Activated CD8-positive, alpha-beta memory T cell treated with anti-CD3 and anti-CD28 coated beads for 1 hour (primary cell): Measurements from ENCODE around the gene TRABD2B.

ENCODE experiments used
- DNase-seq, 2 donors: peaks; one replicate each; pipeline ENCODE4 v3.0.0-alpha.2; 2020; ENCODE audit warnings: low read depth in 1 of 2; ENCODE audit errors: extremely low read depth in 1 of 2

TRABD2B gene

DNA sequence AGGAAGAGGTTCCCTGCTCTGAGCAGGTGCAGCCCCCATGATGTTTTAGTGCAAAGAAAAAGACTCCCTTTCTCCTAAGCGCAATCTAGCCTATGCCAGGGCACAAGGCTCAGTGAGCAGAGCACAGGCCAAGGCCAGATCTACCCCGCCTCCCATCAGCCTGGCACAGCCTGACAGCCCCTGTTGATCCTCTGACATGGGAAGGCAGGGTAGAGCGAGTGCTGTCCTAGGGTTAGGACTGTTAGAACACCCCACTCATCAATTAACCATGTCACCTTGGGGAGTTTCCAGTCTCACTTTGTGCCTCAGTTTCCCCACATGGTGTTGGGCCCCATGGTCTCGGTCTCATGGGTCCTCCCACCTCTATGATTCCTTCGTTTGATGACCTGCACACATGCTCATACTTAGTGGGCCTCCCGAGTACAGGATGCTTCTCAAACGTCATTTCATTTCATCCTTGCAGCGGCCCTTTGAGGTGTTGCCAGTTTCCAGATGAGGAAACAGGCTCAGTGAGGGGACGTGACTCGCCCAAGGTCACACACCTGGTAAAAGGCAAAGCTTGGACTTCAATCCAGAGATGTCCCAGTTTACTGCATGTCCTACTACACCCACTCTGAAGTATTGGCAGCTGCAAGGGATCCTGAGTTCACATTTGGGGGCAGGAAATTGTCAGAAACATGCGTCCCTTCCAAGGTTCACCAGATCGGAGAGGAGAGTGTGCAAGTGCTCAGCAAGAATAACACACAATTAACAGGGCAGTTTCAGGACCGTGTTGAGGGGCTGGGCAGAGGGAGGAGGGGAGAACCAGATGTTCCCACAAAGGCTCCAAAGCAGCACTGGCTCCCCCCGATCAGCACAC, 213.3 kb downstream of the TRABD2B start:
- no peak for DNase-seq

DNA sequence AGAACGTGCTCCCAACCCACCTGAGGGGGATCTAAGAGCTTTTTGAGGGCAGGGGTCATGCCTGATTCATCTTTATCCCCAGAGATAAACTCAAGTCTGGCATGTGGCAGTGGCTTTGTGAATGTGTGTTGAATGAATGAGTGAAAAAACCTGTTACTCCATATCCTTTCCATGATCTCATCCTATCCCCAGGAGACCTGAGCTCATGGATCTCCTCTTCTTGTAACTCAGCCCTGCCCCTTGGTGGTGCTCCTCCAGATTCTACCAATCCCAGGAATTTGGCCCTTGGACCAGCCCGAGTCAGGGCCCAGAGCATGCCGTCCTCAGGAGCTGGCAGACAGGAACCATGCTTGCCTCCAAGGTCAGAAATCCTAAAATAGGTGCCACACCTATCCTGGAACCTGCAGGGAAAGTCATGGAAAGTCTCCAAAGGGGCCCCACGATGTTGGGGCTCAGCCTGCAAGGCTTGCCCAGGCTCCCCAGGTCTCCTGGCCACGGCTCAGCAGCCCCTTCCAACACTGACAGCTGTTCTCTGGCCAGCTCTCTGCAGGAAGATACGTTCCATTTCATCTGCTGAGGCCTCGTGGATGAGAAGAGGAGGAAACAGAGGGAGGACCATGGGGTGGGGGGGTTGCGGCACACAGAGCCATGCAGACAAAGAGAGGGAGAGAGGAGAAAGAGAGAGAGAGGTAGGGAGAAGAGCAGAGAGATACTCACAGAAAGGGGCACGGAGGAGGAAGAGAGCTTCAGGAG, 214.6 kb downstream of the TRABD2B start:
- DNase-seq: no peak

DNA sequence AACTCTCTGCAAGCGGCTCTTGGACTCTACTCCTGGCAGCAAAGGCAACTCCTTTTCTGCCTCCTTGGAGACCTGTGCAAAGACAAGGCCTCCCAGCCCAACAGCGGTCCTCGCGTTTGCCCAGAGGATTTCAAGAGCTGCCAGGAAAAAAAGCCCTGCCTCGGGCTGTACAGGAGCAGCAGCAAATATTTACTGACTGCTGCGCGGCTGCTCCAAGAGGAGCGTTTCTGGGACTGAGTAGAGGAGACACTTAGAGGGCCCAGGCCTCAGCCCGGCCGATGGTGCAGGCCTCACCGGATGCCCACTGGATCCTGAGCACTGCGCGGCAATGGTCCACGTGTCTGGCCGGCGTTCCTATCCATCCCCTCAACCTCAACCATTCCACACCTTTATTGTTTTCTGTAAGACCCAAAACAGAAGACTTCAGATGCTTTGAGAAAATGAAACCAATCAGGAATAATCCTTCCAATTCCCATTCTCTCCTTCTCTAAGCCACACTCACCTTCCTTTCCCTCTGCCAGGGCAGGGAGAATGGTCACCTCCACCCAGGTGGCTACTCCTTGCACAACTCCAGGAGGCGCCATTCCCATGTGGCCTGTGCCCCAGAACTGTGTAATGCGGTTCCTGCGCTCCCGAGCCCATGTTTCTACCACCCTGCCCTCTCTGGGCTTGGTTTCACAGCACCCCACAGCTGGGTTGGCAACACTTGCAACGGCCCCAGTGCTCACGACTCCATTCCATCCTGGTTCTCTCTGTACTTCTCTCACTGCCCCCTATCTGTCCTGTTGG, 215.8 kb downstream of the TRABD2B start:
- DNase-seq: no peak

DNA sequence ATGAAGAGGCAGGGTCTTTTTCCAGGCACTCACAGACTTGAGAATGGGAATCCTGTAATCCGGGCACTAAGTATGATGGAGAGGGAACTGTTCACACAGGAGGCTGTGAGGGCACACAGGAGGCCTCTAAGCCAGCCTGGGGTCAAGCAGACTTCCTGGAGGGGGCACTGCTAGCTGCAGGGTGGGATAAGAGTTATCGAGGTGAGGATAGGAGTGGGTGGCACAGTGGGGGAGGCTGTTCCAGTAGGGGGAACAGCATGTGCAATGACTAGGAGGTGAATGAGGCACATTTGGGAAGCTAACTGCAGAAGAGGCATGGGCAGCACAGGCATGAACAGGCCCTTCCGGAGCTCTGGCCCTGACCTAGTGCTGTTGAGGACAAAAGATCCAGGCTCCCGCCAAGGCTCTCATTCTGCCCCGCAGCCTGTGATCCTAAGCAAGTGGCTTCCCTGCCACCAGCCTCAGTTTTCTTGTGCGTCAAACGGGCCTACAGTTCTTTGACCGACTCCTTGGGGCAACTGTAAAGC, 216.7 kb downstream of the TRABD2B start:
- no peak for DNase-seq

DNA sequence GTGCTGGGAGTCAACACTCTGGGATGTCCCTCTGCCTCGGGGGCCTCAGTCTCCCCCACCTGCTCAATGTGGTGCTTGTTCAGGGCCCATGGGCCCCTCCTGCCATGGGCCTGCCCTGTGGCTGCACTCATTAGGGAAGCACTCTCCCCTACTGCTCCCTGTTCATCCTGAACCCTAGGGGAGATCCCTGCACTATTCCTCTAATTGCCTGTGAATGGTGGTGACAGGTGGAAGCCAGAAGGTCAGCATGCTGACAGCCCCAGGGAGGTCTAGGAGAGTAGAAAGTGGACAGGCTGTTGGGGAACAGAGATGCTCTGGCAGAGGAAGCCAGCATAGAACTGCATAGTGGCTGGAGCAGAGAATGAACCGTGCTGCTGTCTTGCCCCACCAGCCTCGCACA, 217.6 kb downstream of the TRABD2B start:
- DNase-seq: no peak

DNA sequence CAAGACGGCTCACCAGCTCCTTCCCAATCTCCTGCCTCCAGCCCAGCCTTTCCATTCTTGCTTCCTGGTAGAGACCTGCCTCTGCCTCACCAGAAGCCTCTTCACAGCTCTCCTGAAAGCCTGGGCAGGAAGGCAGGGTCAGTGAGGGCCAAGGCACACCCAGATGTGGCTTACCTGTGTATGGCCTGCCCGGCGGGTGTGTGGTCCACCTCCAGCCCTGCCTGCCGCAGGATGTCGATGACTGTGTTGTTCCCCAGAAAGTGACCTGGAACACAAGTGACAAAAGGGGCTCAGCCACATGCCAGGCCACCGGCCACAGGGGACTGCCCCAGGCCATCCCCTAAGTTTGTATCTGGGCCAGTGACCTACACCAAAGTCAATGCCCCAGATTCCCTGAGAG, 218.9 kb downstream of the TRABD2B start:
- DNase-seq: no peak

DNA sequence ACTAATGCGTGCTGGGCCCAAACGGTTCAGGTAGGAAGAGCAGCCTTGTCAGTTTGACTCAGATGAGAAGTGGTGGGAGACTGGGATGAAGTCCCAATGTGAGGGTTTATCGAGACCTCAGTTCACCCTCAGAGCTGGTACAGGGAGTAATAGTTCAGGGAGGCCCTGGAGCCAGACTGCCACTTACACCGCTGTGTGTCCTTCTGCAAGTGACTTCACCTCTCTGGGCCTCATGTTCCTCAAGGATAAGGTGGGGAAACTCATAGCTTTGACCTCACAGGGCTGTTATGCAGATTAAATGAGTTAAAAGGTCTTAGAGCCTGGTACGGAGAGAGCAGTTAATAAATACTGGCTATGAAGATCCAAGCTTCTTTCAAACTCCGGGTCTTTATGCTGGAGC, 219.9 kb downstream of the TRABD2B start:
- DNase-seq: no peak

DNA sequence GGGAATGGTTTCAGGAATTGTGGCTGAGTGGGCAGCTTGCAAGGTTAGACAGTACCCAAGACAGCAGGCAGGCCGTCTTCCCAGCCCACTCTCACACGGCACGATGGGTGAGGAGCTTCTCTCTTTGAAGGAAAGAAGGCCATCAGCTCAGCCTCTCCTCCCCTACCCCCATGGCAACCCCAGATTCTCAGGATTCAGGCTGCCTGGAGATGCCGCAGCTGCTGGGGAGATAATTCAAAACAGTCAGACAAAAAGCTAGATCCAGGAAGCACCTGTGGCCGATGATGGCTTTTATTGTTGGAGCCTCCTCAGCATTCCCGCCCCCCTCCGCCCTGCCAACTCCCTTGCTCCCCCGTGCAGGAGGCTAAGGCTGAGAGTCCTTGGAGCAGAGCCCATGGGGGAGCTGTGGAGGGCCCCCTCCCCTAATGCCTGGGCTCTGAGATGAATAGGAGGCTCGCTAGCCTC, 220.5 kb downstream of the TRABD2B start:
- no peak for DNase-seq

DNA sequence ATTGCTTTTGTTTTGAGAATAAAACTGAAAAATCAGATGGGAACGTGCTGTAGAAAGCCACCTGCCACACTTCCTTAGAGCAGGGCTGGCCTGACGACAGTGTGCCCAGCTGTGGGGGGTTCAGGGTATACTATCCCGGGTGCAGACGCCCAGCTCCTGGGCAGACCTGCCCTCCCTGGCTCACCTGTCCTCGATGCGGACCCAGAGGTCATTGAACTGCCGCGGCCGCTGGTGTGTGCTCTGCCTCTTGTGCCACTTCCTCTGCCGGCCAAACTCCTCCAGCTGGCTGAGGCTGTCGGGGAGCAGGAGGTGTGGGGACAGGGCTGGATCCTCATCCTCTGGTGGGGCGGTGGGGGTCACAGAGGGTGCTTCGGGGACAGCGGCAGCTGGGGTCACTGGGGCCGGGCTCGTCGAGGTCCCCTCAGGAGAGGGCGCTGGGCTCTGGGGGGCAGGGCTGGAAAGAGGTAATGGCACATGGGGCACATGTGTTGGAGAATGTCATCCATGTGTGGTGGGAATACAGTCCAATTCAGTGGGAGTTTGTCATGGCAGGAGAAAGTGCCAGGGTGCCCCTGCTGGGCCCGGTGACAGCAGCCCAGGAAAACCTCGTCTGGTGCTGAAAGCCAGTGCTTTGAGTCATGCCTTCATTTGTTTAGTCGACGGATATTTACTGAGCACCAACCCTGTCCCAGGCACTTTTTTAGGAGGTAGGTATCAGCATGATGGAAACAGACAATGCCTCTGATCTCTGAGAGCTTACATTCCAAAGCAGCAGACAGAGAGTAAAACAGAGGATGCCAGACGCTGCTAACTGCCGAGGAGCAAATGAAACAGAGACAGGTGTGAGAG, 222.0 kb downstream of the TRABD2B start:
- no peak for DNase-seq

DNA sequence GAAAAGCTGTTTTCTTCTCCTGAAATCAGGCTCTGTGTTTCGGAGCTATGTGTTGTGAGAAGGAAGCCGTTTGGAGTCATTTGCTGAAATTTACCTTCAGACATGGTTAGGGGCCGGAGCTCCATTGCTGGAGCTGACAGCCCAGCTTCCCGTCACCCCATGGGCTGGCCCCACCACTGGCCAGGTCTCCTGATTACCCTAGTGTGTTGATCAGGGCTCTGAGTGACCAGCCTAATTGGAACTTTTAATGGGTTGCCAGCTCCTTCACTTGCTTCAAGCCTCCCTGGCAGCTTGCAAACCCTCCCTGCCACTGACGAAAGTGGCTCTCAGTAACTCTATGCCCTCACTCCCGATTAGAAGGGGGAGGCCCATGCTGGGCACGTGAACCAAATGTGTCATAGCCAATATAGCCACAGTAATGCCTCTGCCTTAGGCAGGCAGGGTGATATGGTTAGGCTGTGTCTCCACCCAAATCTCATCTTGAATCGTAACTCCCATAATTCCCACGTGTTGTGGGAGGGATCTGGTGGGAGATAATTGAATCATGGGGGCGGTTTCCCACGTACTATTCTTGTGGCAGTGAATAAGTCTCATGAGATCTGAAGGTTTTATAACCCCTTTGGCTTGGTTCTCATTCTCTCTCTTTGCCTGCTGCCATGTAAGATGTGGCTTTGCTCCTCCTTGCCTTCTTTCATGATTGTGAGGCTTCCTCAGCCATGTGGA, 224.1 kb downstream of the TRABD2B start:
- no peak for DNase-seq

DNA sequence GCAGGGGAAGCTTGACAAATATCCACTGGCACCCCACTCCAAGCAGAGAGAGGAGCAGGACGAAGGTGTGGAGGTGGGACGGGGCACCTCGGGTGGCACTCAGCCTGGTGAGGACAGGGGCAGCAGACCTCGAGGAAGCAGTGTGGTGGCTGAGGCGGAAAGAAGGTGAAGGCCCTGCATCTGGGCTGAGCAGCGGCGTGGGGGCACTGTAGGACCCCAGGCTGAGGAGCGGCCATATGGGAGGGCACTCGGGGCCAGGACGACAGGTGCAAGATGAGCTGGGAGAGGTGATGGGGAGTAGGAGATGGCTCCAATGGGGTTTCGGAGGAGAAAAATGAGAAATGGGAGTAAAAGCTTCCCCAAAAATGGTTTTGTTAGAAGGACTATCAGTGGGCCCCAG, 224.9 kb downstream of the TRABD2B start:
- DNase-seq: no peak

DNA sequence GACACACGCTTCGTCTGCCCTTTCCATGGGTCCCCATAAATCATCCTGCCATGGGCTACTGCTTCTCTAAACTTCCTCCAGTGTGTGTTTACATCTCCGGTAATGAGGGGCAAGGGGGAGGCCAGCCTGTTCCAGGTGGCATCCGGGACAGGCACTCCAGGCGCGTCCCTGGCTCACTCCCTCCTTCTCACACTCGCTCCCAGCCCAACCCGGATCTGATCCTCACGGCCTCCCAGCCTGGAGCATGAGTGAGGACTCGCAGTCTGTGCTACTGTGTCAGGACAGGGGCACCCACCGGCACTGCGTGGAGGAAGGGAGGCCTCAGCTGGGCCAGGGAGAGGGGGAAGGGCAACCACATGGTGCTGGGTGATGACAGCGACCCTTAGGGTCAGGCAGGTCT, 225.4 kb downstream of the TRABD2B start:
- DNase-seq: no peak

DNA sequence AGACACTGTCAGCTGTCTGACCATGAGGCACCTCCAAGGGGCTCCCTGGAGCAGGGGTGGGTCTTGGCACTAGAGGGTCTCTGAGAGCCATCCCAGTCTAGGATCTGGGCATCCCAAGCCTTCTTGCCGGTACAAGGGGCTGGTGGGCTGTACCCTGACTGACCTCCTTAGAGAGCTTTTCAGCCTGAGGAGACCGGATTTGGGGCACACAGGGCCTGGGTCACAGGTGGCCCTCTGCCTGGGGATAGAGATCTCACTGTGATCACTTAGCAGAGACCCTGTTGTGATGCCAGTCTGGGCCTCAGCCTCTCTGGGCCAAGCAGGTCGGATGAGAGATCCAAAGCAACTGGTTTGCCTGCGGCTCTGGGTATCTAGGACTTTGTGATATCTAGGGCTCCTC, 227.2 kb downstream of the TRABD2B start:
- no peak for DNase-seq

DNA sequence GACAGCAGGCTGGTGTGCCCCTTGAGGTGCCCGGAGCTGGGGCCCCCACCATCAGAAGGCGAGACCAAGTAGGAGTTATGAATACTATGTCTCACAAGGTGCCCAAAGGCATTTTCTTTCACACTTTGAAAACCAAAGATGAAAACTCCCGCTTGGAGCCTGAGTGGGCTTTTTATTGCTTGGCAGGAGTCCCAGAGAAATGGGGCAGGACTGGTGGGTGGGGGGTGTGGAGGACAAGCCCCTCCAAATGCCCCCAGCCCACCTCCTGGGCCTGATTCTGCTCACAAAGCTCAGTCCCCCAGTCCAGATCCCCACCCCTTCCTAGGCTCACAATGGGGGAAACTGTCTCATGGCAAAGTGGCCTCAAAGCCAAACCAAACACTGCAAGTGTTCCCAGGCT, 227.9 kb downstream of the TRABD2B start:
- DNase-seq: no peak

DNA sequence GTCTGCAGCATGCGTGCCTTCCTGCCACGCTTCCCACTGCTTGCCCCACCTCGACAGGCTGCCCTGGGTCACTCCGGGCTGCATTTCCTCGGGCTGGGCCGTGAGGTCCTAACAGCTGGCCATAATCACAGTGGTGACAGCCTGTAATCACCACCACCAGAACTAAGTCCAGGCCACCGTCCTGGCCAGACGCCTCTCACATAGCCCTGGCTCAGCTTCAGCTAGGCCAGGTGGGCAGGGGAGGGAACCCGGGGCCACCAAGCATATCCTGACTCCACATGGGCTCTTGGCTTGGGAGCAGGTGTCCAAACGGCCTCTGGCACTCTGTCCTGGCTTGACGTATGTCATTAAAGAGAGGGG, 229.5 kb downstream of the TRABD2B start:
- no peak for DNase-seq

DNA sequence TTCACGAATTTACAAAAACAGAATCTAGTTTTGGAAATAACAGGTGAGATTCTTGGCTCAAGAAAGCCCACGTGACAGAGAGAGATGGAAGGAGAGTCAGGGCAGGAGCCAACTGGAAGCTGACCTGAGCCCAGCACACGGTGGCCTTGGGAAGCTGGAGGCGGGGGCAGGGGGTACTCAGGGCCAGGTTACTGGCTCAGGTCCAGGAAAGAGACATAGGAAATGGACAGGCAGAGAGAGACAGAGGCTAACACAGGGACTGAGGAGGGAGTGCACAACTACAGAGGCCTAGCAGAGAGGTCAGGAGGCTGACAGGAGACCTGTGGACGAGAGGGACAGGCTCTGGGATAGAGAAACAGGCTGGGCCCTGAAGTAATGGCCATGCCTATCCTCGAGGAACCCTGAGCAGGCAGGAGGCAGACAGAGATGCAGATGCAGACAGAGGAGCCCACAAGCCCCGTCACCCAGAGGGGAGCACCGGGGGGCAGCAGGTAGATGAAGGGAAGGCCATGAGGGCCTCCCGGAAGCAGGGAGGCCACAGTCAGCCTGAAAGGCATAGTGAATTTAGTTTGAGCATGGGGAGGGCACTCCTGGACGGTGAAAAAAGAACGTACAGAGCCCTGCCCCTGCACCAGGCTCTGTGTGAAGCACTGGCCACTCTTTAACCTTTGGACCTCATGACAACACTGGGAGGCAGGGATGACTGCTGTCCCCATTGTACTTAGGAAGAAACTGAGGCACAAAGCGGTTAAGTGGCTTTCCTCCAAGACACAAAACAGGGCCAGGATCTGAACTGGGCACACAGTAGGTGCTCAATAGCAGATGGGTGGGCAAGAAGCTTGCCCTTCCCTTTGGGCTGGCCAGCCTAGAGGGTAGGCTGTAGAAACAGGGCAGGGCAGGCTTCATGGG, 230.1 kb downstream of the TRABD2B start:
- DNase-seq: no peak

DNA sequence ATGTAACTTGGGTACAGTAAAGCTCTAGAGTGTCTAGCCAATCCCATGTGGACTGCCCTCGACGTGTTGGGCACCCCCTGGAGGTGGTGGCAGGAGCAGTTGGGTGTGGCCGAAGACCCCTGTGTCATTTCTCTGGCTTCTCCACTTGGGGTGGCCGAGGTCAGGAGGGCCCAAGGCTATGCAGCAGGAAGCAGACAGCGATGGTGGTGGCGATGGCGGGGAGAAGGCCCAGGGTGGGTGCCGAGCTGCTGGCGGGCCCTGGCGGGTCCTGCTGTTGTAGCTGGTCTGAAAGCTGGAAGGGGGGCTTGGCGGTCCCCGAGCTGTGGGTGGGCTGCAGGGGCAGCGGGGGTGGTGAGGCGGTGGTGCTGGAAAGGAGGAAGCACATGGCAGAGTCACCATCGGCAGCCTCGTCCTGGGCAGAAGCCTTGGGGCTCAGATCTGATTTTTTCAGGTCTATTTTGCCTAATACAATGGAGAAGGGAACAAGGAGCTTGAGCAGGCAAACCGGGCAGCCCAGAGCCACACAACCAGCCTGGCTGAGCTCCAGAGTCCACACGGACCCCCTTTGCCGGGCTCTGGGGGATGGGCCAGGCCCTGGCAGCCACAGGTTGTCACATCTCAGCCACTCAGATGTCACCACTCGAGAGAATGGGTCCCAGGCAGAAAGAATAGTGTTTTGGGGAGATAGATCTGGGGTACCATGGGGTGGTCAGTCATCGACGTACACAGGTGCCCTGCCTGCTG, 231.3 kb downstream of the TRABD2B start:
- no peak for DNase-seq

DNA sequence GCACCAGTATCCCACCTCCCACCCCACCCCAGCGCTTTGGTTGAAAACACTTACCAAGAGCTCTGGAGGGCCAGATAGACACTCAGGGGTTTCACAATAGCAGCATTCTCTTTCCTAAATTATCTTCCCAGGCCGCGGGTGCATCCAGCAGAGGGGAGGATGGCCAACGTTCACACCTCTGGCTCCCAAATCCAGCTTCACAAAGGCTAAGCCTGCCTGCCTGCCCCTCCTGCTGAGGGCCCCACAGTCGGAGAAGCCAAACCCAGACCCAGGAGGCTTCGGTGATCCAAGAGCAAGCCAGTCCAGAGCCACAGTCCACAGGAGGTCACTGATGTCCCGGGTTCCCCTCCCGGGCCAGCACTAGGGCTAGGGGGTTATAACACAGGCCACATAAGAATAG, 231.9 kb downstream of the TRABD2B start:
- DNase-seq: no peak
